HCT116 (cell line): ENCODE measurements around the gene NPIPB8.
"Not testable (repeated sequence)": the region's sequence is repeated elsewhere in the genome, so short reads cannot be mapped to it uniquely, and the experiment has no call there.

Experiments used
- CBX3 ChIP-seq: IDR thresholded peaks from 2 replicates; pipeline ENCODE4 v1.6.1; 2012; ENCODE audit warnings: low read depth
- EZH2 ChIP-seq: fragments of 200-600 bp; sonication (generic); IDR thresholded peaks from 2 replicates; pipeline ENCODE4 v1.6.1; 2017; ENCODE audit warnings: antibody characterized with exemption, mixed run types
- MAX ChIP-seq: IDR thresholded peaks from 2 replicates; pipeline ENCODE4 v1.6.1; 2012
- POLR2A ChIP-seq: IDR thresholded peaks from 2 replicates; pipeline ENCODE4 v1.7.0; 2011; ENCODE audit warnings: borderline replicate concordance; ENCODE audit not compliant: insufficient read depth, insufficient read length; ENCODE audit errors: extremely low read depth
- POLR2AphosphoS5 ChIP-seq: IDR thresholded peaks from 2 replicates; pipeline ENCODE4 v1.6.1; 2011; ENCODE audit warnings: mild to moderate bottlenecking, low read depth, low read length, moderate library complexity
- SRF ChIP-seq: IDR thresholded peaks from 2 replicates; pipeline ENCODE4 v1.6.1; 2012; ENCODE audit warnings: low read depth
- TCF7L2 ChIP-seq: IDR thresholded peaks from 2 replicates; pipeline ENCODE4 v1.7.0; 2011; ENCODE audit warnings: borderline replicate concordance, inconsistent platforms; ENCODE audit not compliant: insufficient read depth, insufficient read length; ENCODE audit errors: extremely low read depth
- YY1 ChIP-seq: IDR thresholded peaks from 2 replicates; pipeline ENCODE4 v1.6.1; 2011; ENCODE audit warnings: low read length, low read depth, moderate library complexity, mild to moderate bottlenecking; ENCODE audit not compliant: insufficient replicate concordance; ENCODE audit errors: extremely low read depth
- ZBTB33 ChIP-seq: IDR thresholded peaks from 2 replicates; pipeline ENCODE4 v1.6.1; 2011; ENCODE audit warnings: mild to moderate bottlenecking, low read length, moderate library complexity; ENCODE audit not compliant: insufficient replicate concordance; ENCODE audit errors: extremely low read depth
- ZNF274 ChIP-seq: fragments of 200-500 bp; sonication (Bioruptor generic); IDR thresholded peaks from 2 replicates; pipeline ENCODE4 v1.6.1; 2014; ENCODE audit warnings: mild to moderate bottlenecking, low read depth, low read length, inconsistent platforms
- TF ChIP-seq, protein P1 (sequence below): IDR thresholded peaks from 2 replicates; pipeline ENCODE4 v1.6.1; 2012
- TF ChIP-seq, protein P2 (sequence below), 3 experiments: fragments of 200-600 bp in 1 of 3; sonication (generic) in 1 of 3; IDR thresholded peaks in 2 of 3; conservative IDR thresholded peaks in 1 of 3; 2 replicates each; pipeline ENCODE4 v1.5.1; 2012 to 2017; ENCODE audit warnings: low read depth in 2 of 3, low read length in 2 of 3, antibody characterized with exemption in 1 of 3, borderline replicate concordance in 1 of 3, control low read depth in 1 of 3, mild to moderate bottlenecking in 1 of 3, mixed read lengths in 1 of 3, mixed run types in 1 of 3, moderate library complexity in 1 of 3; ENCODE audit not compliant: insufficient read depth in 1 of 3
- TF ChIP-seq, protein P3 (sequence below): IDR thresholded peaks from 2 replicates; pipeline ENCODE4 v1.6.1; 2012; ENCODE audit warnings: low read depth

GRCh38 chr16:28689425-28689824 lies 51.6 kb downstream of the NPIPB8 start:
- TF ChIP-seq, protein P1, sequence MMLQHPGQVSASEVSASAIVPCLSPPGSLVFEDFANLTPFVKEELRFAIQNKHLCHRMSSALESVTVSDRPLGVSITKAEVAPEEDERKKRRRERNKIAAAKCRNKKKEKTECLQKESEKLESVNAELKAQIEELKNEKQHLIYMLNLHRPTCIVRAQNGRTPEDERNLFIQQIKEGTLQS: not testable (repeated sequence)
- TF ChIP-seq ZNF274, POLR2AphosphoS5, ZBTB33, EZH2, MAX, POLR2A, YY1, SRF, TCF7L2, CBX3: not testable (repeated sequence)
- TF ChIP-seq, protein P2, sequence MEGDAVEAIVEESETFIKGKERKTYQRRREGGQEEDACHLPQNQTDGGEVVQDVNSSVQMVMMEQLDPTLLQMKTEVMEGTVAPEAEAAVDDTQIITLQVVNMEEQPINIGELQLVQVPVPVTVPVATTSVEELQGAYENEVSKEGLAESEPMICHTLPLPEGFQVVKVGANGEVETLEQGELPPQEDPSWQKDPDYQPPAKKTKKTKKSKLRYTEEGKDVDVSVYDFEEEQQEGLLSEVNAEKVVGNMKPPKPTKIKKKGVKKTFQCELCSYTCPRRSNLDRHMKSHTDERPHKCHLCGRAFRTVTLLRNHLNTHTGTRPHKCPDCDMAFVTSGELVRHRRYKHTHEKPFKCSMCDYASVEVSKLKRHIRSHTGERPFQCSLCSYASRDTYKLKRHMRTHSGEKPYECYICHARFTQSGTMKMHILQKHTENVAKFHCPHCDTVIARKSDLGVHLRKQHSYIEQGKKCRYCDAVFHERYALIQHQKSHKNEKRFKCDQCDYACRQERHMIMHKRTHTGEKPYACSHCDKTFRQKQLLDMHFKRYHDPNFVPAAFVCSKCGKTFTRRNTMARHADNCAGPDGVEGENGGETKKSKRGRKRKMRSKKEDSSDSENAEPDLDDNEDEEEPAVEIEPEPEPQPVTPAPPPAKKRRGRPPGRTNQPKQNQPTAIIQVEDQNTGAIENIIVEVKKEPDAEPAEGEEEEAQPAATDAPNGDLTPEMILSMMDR (IDR thresholded peaks at IDR 0.05 in 2 of 3, conservative IDR thresholded peaks at IDR 0.05 in 1 of 3; ENCODE audit: borderline replicate concordance in 1 of 3, insufficient read depth in 1 of 3, low read depth in 2 of 3, low read length in 2 of 3): not testable (repeated sequence)
- TF ChIP-seq, protein P3, sequence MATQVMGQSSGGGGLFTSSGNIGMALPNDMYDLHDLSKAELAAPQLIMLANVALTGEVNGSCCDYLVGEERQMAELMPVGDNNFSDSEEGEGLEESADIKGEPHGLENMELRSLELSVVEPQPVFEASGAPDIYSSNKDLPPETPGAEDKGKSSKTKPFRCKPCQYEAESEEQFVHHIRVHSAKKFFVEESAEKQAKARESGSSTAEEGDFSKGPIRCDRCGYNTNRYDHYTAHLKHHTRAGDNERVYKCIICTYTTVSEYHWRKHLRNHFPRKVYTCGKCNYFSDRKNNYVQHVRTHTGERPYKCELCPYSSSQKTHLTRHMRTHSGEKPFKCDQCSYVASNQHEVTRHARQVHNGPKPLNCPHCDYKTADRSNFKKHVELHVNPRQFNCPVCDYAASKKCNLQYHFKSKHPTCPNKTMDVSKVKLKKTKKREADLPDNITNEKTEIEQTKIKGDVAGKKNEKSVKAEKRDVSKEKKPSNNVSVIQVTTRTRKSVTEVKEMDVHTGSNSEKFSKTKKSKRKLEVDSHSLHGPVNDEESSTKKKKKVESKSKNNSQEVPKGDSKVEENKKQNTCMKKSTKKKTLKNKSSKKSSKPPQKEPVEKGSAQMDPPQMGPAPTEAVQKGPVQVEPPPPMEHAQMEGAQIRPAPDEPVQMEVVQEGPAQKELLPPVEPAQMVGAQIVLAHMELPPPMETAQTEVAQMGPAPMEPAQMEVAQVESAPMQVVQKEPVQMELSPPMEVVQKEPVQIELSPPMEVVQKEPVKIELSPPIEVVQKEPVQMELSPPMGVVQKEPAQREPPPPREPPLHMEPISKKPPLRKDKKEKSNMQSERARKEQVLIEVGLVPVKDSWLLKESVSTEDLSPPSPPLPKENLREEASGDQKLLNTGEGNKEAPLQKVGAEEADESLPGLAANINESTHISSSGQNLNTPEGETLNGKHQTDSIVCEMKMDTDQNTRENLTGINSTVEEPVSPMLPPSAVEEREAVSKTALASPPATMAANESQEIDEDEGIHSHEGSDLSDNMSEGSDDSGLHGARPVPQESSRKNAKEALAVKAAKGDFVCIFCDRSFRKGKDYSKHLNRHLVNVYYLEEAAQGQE: not testable (repeated sequence)
